ENCODE data around the gene PDE7B.
"Not testable (repeated sequence)": the region's sequence is repeated elsewhere in the genome, so short reads cannot be mapped to it uniquely, and the experiment has no call there.

Gene PDE7B

GRCh38 chr6:135850882-135851281, 619 bp upstream of the PDE7B start:
- no peak for DNase-seq

- DNase-seq = no peak
These were observed 1.2 kb downstream of the PDE7B start for GRCh38 chr6:135852746-135853145.

- no peak for DNase-seq
These were observed 1.7 kb downstream of the PDE7B start for GRCh38 chr6:135853227-135853626.

- no peak for DNase-seq
These were observed 2.5 kb downstream of the PDE7B start for GRCh38 chr6:135853986-135854385.

GRCh38 chr6:135854799-135855198, 3.3 kb downstream of the PDE7B start:
- no peak for DNase-seq

- no peak for DNase-seq
These were observed 7.4 kb downstream of the PDE7B start for GRCh38 chr6:135858931-135859330.

GRCh38 chr6:135860361-135860760, 8.9 kb downstream of the PDE7B start:
- no peak for DNase-seq

GRCh38 chr6:135861189-135861588, 9.7 kb downstream of the PDE7B start:
- no peak for DNase-seq

- DNase-seq = not testable (repeated sequence)
These were observed 13.4 kb downstream of the PDE7B start for GRCh38 chr6:135864929-135865328.

GRCh38 chr6:135866445-135867123, 15.1 kb downstream of the PDE7B start:
- no peak for DNase-seq

GRCh38 chr6:135867332-135867731, 15.8 kb downstream of the PDE7B start:
- DNase-seq = no peak

GRCh38 chr6:135869857-135870256, 18.4 kb downstream of the PDE7B start:
- no peak for DNase-seq

GRCh38 chr6:135870722-135871121, 19.2 kb downstream of the PDE7B start:
- DNase-seq = no peak

GRCh38 chr6:135871296-135871695, 19.8 kb downstream of the PDE7B start:
- no peak for DNase-seq

- DNase-seq = no peak
These were observed 20.4 kb downstream of the PDE7B start for GRCh38 chr6:135871878-135872277.

GRCh38 chr6:135875446-135875845, 23.9 kb downstream of the PDE7B start:
- no peak for DNase-seq

- DNase-seq = no peak
These were observed 24.6 kb downstream of the PDE7B start for GRCh38 chr6:135876058-135876457.

- no peak for DNase-seq
These were observed 26.2 kb downstream of the PDE7B start for GRCh38 chr6:135877666-135878065.

GRCh38 chr6:135880066-135880972, 28.8 kb downstream of the PDE7B start:
- peak; percentile 70 for DNase-seq

- DNase-seq = no peak
These were observed 31.5 kb downstream of the PDE7B start for GRCh38 chr6:135883045-135883444.

- DNase-seq = no peak
These were observed 32.0 kb downstream of the PDE7B start for GRCh38 chr6:135883536-135883935.

- no peak for DNase-seq
These were observed 32.6 kb downstream of the PDE7B start for GRCh38 chr6:135884136-135884535.

GRCh38 chr6:135887069-135887468, 35.6 kb downstream of the PDE7B start:
- no peak for DNase-seq

GRCh38 chr6:135888818-135889217, 37.3 kb downstream of the PDE7B start:
- DNase-seq = no peak
